ENCODE results near the gene ITIH6.
"Not testable (repeated sequence)": the region's sequence is repeated elsewhere in the genome, so short reads cannot be mapped to it uniquely, and the experiment has no call there.

The ITIH6 gene

GRCh38 chrX:54798137-54798536 lies at the start of gene ITIH6:
Gene ITIH6 (minus strand): TSS chrX:54798255. CDS start chrX:54798210, 45 bp downstream.
- no peak for DNase-seq

GRCh38 chrX:54847700-54848099 lies 49.6 kb upstream of the ITIH6 start:
- DNase-seq = not testable (repeated sequence)

DNA sequence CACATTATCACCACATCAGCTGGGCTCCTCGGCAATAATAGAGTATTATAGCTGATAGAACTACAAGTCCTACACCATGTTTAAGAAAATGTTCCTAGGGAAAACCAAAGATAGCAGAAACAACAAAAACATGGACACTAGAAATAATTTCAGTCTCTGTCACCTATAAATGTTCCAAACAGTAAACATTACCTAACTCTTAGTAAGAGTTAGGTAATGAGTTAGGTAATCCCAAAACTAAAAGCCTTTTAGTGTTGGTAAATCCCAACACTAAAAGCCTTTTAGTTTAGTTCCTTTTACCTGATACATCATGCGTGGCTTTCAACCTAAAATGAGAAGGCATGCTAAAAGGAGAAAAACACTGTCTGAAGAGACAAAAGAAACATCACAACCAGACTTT lies 45.0 kb upstream of the ITIH6 start:
- DNase-seq = no peak

DNA sequence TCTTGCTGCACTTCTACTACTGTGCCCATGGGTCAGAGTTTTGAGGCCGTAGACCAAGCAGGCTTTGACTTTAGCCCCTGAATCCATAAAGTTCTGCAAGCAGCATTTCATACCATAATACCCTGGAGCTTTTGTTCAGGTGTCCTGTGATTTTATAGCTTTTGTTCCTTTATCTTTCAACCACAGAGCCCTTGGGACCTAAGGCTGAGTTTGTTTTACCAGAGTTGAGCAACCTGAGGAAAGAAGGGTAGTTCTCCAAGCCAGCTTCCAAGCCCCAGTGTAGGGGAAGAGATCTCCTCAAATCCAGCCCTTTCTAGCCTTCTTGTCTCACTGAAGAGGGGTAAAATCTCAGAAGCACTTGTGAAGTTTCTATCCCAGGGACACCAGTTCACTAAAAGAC lies 44.6 kb upstream of the ITIH6 start:
- DNase-seq = no peak

GRCh38 chrX:54841184-54841874 lies 43.3 kb upstream of the ITIH6 start:
- not testable (repeated sequence) for DNase-seq

DNA sequence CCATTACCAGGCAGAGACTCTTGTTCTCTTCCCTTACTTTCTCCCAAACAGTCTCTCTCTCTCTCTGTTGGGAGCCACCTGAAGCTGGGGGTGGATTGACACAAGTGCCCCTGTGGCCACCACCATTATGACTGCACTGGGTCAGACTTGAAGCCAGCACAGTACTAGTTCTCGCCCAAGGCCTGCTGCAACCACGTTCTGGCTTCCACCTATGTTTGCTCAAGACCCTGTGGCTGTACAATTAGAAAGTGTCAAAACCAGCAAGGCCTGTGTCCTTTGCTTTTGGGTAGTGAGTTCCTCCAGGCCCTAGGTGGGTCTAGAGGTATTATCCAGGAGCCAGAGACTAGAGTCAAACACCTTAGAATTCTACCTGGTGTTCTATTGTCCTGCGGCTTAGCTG lies 40.5 kb upstream of the ITIH6 start:
- no peak for DNase-seq

DNA sequence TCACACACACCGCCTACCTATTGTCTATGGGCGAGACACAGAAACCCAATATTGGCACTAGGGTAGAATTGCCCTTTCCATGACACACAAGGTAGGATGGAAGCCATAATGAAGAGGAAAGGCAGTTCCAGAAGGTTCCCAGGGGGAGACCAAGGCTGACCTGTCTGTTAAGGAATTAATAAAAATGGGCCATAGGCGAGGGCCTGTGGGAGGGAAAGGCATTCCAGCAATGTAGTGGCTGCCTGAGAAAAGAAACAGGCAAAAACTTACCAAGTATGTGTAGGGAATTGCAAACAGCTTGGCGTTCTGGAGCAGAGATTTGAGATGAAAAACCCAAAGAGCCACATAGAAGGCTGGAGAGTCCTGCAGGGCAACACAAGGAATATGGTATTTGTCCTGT lies 28.5 kb upstream of the ITIH6 start:
- no peak for DNase-seq

- DNase-seq = no peak
These were observed 27.8 kb upstream of the ITIH6 start for GRCh38 chrX:54825716-54826438.

GRCh38 chrX:54824722-54825121 lies 26.7 kb upstream of the ITIH6 start:
- no peak for DNase-seq

DNA sequence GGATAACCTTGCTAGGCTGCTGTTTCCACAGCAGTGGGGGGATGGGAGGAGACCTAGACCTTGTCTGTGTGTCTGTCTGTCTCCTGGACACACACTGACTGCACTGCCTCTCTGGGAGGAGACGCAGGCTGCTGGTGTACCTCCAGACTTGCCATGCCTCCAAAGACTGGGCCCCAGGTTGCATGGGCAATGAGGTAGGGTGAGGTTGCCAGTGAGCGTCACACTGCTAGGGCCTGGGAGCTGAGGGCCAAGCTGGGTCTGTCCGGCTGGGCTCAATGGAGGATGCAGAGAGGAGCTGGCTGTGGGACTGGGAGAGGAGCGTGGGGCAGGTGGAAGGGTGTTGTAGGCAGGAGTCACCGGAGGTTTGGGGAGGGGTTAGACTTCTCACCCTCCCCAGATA lies 26.1 kb upstream of the ITIH6 start:
- DNase-seq = no peak

DNA sequence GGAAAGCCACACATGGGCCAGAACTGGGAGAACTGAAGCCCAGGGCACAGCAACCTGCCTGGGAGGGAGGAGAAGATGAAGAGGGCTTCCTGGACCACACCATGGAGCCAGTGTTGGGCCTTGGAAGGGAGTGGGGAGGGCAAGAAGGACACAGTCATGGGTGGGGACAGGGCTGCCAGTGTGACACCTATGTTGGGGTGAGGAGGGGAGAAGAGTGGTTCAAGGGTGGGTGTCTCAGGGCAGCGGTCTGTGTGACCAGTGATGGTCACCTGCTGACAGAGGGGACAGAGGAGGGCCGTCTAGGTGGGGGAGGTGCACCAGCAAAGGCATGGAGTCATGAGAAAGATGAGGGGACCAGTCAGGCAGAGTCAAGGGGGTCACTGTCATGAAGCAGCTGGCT lies 23.3 kb upstream of the ITIH6 start:
- DNase-seq = no peak

- no peak for DNase-seq
These were observed 22.7 kb upstream of the ITIH6 start for GRCh38 chrX:54820737-54821136.

GRCh38 chrX:54819201-54819600 lies 21.1 kb upstream of the ITIH6 start:
- DNase-seq = no peak

GRCh38 chrX:54818221-54818620 lies 20.2 kb upstream of the ITIH6 start:
- no peak for DNase-seq

- DNase-seq = no peak
These were observed 19.3 kb upstream of the ITIH6 start for GRCh38 chrX:54817220-54817820.

- DNase-seq = no peak
These were observed 14.3 kb upstream of the ITIH6 start for GRCh38 chrX:54812306-54812705.

DNA sequence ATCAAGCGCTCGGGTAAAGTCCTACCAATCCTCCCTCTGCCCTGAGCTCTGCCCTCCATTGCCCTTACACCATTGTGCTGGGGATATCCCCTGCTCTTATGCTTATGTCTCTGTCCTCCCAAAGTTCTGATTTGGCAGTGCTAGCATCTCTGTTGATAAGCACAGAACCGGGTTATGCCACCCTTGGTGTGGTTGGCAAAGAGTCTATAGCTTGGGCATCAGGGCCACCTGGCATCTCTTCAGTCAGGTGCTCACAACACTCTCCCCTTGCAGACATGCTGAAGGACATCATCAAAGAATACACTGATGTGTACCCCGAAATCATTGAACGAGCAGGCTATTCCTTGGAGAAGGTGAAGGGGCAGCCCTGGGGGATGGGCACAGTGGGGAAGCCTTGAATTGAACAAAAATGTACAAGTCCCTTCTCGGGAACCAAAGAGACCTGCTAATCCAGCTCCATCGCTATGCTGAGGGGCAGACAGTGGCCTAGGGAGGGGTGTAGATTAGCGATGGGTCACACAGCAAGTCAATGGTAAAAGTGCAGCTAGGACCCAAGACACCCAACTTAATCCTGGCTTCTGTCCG lies 13.3 kb upstream of the ITIH6 start:
- no peak for DNase-seq

- DNase-seq = no peak
These were observed 12.5 kb upstream of the ITIH6 start for GRCh38 chrX:54810532-54810931.

GRCh38 chrX:54808605-54809483 lies 10.8 kb upstream of the ITIH6 start:
- peak; percentile 95 for DNase-seq

GRCh38 chrX:54808109-54808604 lies 10.1 kb upstream of the ITIH6 start:
- peak; percentile 27 for DNase-seq

- DNase-seq = peak; percentile 64
These were observed 9.6 kb upstream of the ITIH6 start, which contains the start of gene MAGED2 for GRCh38 chrX:54807524-54808108. Gene MAGED2 (plus strand): TSS chrX:54807745. CDS start chrX:54809332, 1,587 bp downstream.

DNA sequence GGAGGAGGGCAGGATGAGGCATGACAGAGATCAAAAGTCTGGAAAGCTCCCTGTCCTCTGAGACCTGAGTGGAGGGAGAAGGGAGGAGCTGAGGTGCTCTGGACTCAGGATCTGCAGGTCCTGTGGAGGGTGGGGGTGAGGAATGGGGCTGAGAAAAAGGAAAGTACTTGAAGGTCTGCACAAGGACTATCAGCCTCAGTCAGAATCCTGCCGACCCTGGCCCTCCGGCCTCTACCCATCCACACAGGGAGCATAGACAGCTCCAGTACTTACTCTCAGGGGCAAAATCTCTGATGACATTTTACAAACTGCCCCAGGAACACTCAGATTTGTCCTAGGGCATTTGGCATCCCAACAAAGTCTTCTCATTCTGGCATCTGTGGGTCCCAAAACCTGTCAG lies 991 bp upstream of the ITIH6 start:
- no peak for DNase-seq

Measured in CD4-positive, alpha-beta T cell treated with Interferon gamma for 1 hour (primary cell).